ENCODE results near the gene OR2L13.
"Not testable (repeated sequence)": the region's sequence is repeated elsewhere in the genome, so short reads cannot be mapped to it uniquely, and the experiment has no call there.

The OR2L13 gene

GRCh38 chr1:248094884-248095283 is at the start of gene OR2L13:
Gene OR2L13 (plus strand): TSS chr1:248095184. CDS start chr1:248099376, 4,192 bp downstream.
- DNase-seq = no peak
- H3K4me1 Mint-ChIP-seq (ENCODE audit: low read depth) = no peaks in the 10 kb centered on the region
- peaks cover 9% of the 10 kb centered on the region for H3K9me3 Mint-ChIP-seq
- H3K27me3 Mint-ChIP-seq = no peaks in the 10 kb centered on the region
- no peaks in the 10 kb centered on the region for H3K36me3 Mint-ChIP-seq (ENCODE audit: low read depth)
- H3K27ac Mint-ChIP-seq = no peak within 1 kb of the TSS
- no peak within 1 kb of the TSS for H3K4me3 Mint-ChIP-seq

GRCh38 chr1:248045209-248045608 is 49.8 kb upstream of the OR2L13 start:
- Mint-ChIP-seq H3K27me3 (no peaks in the 10 kb centered on the region), H3K4me1 (ENCODE audit: low read depth) (no peaks in the 10 kb centered on the region), H3K9me3 (peaks cover 32% of the 10 kb centered on the region), H3K36me3 (ENCODE audit: low read depth) (no peaks in the 10 kb centered on the region), H3K4me3 (no peak overlapping the region), H3K27ac (no peak overlapping the region)
- no peak for DNase-seq

- no peak within 1 kb of the TSS for H3K4me3 Mint-ChIP-seq
- no peak within 1 kb of the TSS for H3K27ac Mint-ChIP-seq
- no peaks in the 10 kb centered on the region for H3K4me1 Mint-ChIP-seq (ENCODE audit: low read depth)
- H3K36me3 Mint-ChIP-seq (ENCODE audit: low read depth) = no peaks in the 10 kb centered on the region
- no peaks in the 10 kb centered on the region for H3K27me3 Mint-ChIP-seq
- H3K9me3 Mint-ChIP-seq = peaks cover 29% of the 10 kb centered on the region
- DNase-seq = no peak
Measured at GRCh38 chr1:248046536-248046935, 48.4 kb upstream of the OR2L13 start, which contains the start of gene OR2L3. Gene OR2L3 (plus strand): TSS chr1:248046836. CDS start chr1:248060682, 13,846 bp downstream.

GRCh38 chr1:248047008-248047407 is 48.0 kb upstream of the OR2L13 start:
- Mint-ChIP-seq H3K4me3 (no peak overlapping the region), H3K4me1 (ENCODE audit: low read depth) (no peaks in the 10 kb centered on the region), H3K9me3 (peaks cover 29% of the 10 kb centered on the region), H3K27me3 (no peaks in the 10 kb centered on the region), H3K27ac (no peak overlapping the region), H3K36me3 (ENCODE audit: low read depth) (no peaks in the 10 kb centered on the region)
- no peak for DNase-seq

- Mint-ChIP-seq H3K36me3 (ENCODE audit: low read depth) (no peaks in the 10 kb centered on the region), H3K27me3 (no peaks in the 10 kb centered on the region), H3K27ac (no peak overlapping the region), H3K4me1 (ENCODE audit: low read depth) (no peaks in the 10 kb centered on the region), H3K4me3 (no peak overlapping the region), H3K9me3 (peaks cover 11% of the 10 kb centered on the region)
- DNase-seq = no peak
Measured at GRCh38 chr1:248054671-248055070, 40.3 kb upstream of the OR2L13 start.

GRCh38 chr1:248055261-248055660 is 39.7 kb upstream of the OR2L13 start:
- H3K4me1 Mint-ChIP-seq (ENCODE audit: low read depth) = no peaks in the 10 kb centered on the region
- DNase-seq = no peak
- no peaks in the 10 kb centered on the region for H3K27me3 Mint-ChIP-seq
- H3K27ac Mint-ChIP-seq = no peak overlapping the region
- H3K9me3 Mint-ChIP-seq = peaks cover 11% of the 10 kb centered on the region
- no peaks in the 10 kb centered on the region for H3K36me3 Mint-ChIP-seq (ENCODE audit: low read depth)
- H3K4me3 Mint-ChIP-seq = no peak overlapping the region

GRCh38 chr1:248065071-248065470 is 29.9 kb upstream of the OR2L13 start:
- no peaks in the 10 kb centered on the region for H3K36me3 Mint-ChIP-seq (ENCODE audit: low read depth)
- H3K27me3 Mint-ChIP-seq = no peaks in the 10 kb centered on the region
- H3K4me1 Mint-ChIP-seq (ENCODE audit: low read depth) = no peaks in the 10 kb centered on the region
- H3K4me3 Mint-ChIP-seq = no peak overlapping the region
- DNase-seq = no peak
- H3K9me3 Mint-ChIP-seq = no peaks in the 10 kb centered on the region
- H3K27ac Mint-ChIP-seq = no peak overlapping the region

GRCh38 chr1:248065604-248066003 is 29.4 kb upstream of the OR2L13 start:
- Mint-ChIP-seq H3K4me1 (ENCODE audit: low read depth) (no peaks in the 10 kb centered on the region), H3K27me3 (no peaks in the 10 kb centered on the region)

GRCh38 chr1:248083864-248084263 is 11.1 kb upstream of the OR2L13 start:
- H3K36me3 Mint-ChIP-seq (ENCODE audit: low read depth); H3K27me3 Mint-ChIP-seq; H3K9me3 Mint-ChIP-seq; H3K27ac Mint-ChIP-seq; H3K4me3 Mint-ChIP-seq; H3K4me1 Mint-ChIP-seq (ENCODE audit: low read depth); DNase-seq: not testable (repeated sequence)

More at GRCh38 chr1:248065604-248066003, 29.4 kb upstream of the OR2L13 start:
- Mint-ChIP-seq H3K4me3 (no peak overlapping the region), H3K9me3 (peaks cover 2% of the 10 kb centered on the region), H3K36me3 (ENCODE audit: low read depth) (no peaks in the 10 kb centered on the region), H3K27ac (no peak overlapping the region)
- DNase-seq = no peak

GRCh38 chr1:248098529-248098928 is 3.5 kb downstream of the OR2L13 start:
- Mint-ChIP-seq H3K4me3 (no peak overlapping the region), H3K4me1 (ENCODE audit: low read depth) (no peaks in the 10 kb centered on the region), H3K9me3 (peaks cover 6% of the 10 kb centered on the region), H3K36me3 (ENCODE audit: low read depth) (no peaks in the 10 kb centered on the region), H3K27ac (no peak overlapping the region), H3K27me3 (no peaks in the 10 kb centered on the region)
- no peak for DNase-seq

- no peak overlapping the region for H3K4me3 Mint-ChIP-seq
- peaks cover 6% of the 10 kb centered on the region for H3K9me3 Mint-ChIP-seq
- H3K27me3 Mint-ChIP-seq = no peaks in the 10 kb centered on the region
- no peak for DNase-seq
- H3K4me1 Mint-ChIP-seq (ENCODE audit: low read depth) = no peaks in the 10 kb centered on the region
- H3K27ac Mint-ChIP-seq = no peak overlapping the region
- H3K36me3 Mint-ChIP-seq (ENCODE audit: low read depth) = no peaks in the 10 kb centered on the region
Measured at GRCh38 chr1:248102847-248103246, 7.9 kb downstream of the OR2L13 start.

- Mint-ChIP-seq H3K36me3 (ENCODE audit: low read depth) (no peaks in the 10 kb centered on the region), H3K4me3 (no peak overlapping the region), H3K9me3 (peaks cover 25% of the 10 kb centered on the region), H3K27ac (no peak overlapping the region), H3K4me1 (ENCODE audit: low read depth) (no peaks in the 10 kb centered on the region), H3K27me3 (no peaks in the 10 kb centered on the region)
- no peak for DNase-seq
Measured at GRCh38 chr1:248111157-248111556, 16.2 kb downstream of the OR2L13 start.

GRCh38 chr1:248114890-248115289 is 19.9 kb downstream of the OR2L13 start:
- H3K27me3 Mint-ChIP-seq = no peaks in the 10 kb centered on the region
- H3K9me3 Mint-ChIP-seq = peaks cover 20% of the 10 kb centered on the region
- no peaks in the 10 kb centered on the region for H3K36me3 Mint-ChIP-seq (ENCODE audit: low read depth)
- H3K4me3 Mint-ChIP-seq = no peak overlapping the region
- no peak overlapping the region for H3K27ac Mint-ChIP-seq
- no peak for DNase-seq
- H3K4me1 Mint-ChIP-seq (ENCODE audit: low read depth) = no peaks in the 10 kb centered on the region

- H3K4me3 Mint-ChIP-seq = no peak overlapping the region
- H3K27me3 Mint-ChIP-seq = no peaks in the 10 kb centered on the region
- peaks cover 18% of the 10 kb centered on the region for H3K9me3 Mint-ChIP-seq
- H3K36me3 Mint-ChIP-seq (ENCODE audit: low read depth) = no peaks in the 10 kb centered on the region
- no peak overlapping the region for H3K27ac Mint-ChIP-seq
- DNase-seq = no peak
- no peaks in the 10 kb centered on the region for H3K4me1 Mint-ChIP-seq (ENCODE audit: low read depth)
Measured at GRCh38 chr1:248127653-248128052, 32.7 kb downstream of the OR2L13 start.

GRCh38 chr1:248136811-248137210 is 41.8 kb downstream of the OR2L13 start:
- Mint-ChIP-seq H3K36me3 (ENCODE audit: low read depth) (no peaks in the 10 kb centered on the region), H3K4me1 (ENCODE audit: low read depth) (no peaks in the 10 kb centered on the region), H3K27ac (no peak overlapping the region), H3K9me3 (peaks cover 3% of the 10 kb centered on the region), H3K4me3 (no peak overlapping the region), H3K27me3 (no peaks in the 10 kb centered on the region)
- no peak for DNase-seq

GRCh38 chr1:248140846-248141245 is 45.9 kb downstream of the OR2L13 start:
- H3K27me3 Mint-ChIP-seq = no peaks in the 10 kb centered on the region
- H3K9me3 Mint-ChIP-seq = peaks cover 3% of the 10 kb centered on the region
- H3K4me1 Mint-ChIP-seq (ENCODE audit: low read depth) = no peaks in the 10 kb centered on the region
- DNase-seq = no peak
- H3K36me3 Mint-ChIP-seq (ENCODE audit: low read depth) = no peaks in the 10 kb centered on the region
- H3K4me3 Mint-ChIP-seq = no peak overlapping the region
- H3K27ac Mint-ChIP-seq = no peak overlapping the region
